Stimulated activated CD8-positive, alpha-beta memory T cell treated with anti-CD3 and anti-CD28 coated beads, Interleukin-7, amount 100 ng/mL, for 48 hours (primary cell): ENCODE results near the gene SPOCD1.

Experiments used
- DNase-seq, 2 donors: peaks; one replicate each; pipeline ENCODE4 v3.0.0-alpha.2; 2020; ENCODE audit warnings: low read depth in 1 of 2; ENCODE audit errors: extremely low read depth in 1 of 2

SPOCD1 gene

GRCh38 chr1:31742462-31743212, 73.2 kb downstream of the SPOCD1 start:
- no peak for DNase-seq
